ENCODE data around the gene HOXC13.

Gene HOXC13

DNA sequence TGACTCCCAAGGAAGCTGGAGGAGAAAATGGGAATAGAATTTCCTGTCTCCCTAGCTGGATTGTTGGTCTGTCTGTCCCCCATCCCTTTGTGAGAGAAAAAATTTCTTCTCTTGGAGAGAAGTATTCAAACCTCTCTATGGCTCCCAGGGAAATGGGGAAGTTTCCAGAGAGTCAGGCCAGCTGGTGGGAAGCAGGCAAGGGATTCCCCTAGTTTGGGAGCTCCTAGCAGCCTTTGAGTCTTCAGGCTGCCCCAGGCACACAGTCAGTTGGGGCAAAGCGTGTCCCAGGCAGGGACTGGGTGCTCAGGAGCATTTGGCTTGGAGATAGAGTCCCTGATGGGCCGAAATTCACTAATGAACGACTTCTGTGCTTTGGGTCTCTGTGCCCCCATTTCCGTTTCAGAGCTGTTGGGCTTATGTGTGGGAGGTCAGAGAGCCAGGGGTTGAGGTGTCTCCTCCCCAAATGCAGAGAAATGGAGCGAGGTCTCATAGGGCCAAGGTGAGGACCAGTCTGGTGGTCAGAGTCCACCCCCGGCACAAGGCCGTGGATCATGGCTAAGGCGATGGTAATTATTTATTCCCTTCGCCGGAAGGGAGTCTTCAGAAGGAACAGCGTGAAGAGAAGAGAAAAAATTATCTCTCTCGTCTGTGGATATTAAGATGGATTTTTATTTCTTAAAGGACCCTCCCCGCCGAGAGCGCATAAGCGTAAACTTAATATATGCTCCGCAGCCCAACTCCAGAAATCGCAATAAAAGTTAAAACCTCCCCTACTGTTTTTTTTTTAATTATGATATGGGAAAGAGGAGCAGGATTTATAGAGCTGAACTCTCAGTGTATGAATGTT is 54.8 kb downstream of the HOXC13 start:
- Histone ChIP-seq H3K36me3 (replicated peaks in 1 of 2; ENCODE audit: control insufficient read depth in 2 of 2, insufficient read depth in 2 of 2, low read length in 2 of 2) (no peaks in the 10 kb centered on the region), H3K79me1 (ENCODE audit: low read depth, low read length) (no peaks in the 10 kb centered on the region), H3K27ac (replicated peaks; ENCODE audit: low read length) (no peak overlapping the region), H2AK5ac (ENCODE audit: low read depth, low read length) (no peak overlapping the region), H3K14ac (ENCODE audit: low read length) (no peak overlapping the region), H4K8ac (ENCODE audit: low read depth, low read length) (no peak overlapping the region), H2AFZ (ENCODE audit: low read length) (no peak overlapping the region), H2BK120ac (ENCODE audit: low read depth, low read length) (no peak overlapping the region), H4K91ac (ENCODE audit: low read depth, low read length, poor library complexity) (no peak overlapping the region), H3K23ac (ENCODE audit: low read depth, low read length, poor library complexity) (no peak overlapping the region), H3K18ac (ENCODE audit: low read length) (no peak overlapping the region), H3K4me3 (ENCODE audit: low read length in 2 of 2) (peak overlapping the region in 1 of 2 donors; percentile 5), H3K27me3 (ENCODE audit: control insufficient read depth in 3 of 3, insufficient read depth in 3 of 3, low read depth in 1 of 3, low read length in 3 of 3) (peaks cover 78 to 100% (median 100%) of the 10 kb centered on the region in 3 experiments), H3K4me1 (ENCODE audit: control insufficient read depth in 2 of 2, insufficient read depth in 1 of 2, low read depth in 1 of 2, low read length in 2 of 2) (no peaks in the 10 kb centered on the region), H2BK12ac (ENCODE audit: low read length) (no peak overlapping the region), H3K4ac (ENCODE audit: low read length) (no peak overlapping the region), H2BK15ac (ENCODE audit: low read length) (no peak overlapping the region), H3K9me3 (replicated peaks in 1 of 2; ENCODE audit: control insufficient read depth in 2 of 2, insufficient read depth in 1 of 2, low read depth in 1 of 2, low read length in 2 of 2) (peaks cover 0 to 4% of the 10 kb centered on the region in 2 donors), H3K9ac (ENCODE audit: low read depth, low read length, poor library complexity) (no peak overlapping the region), H2BK5ac (ENCODE audit: low read length) (no peak overlapping the region), H3K4me2 (ENCODE audit: insufficient read depth, low read length, poor library complexity, severe bottlenecking) (no peak overlapping the region)
- no peak for DNase-seq (ENCODE audit: low spot score)
- no CpG with 5 or more reads among the region's 18 CpGs for WGBS, 2 donors (ENCODE audit: extremely low coverage in 2 of 2, insufficient read length in 2 of 2, insufficient replicate concordance in 1 of 2)

- Histone ChIP-seq H2BK120ac (ENCODE audit: low read depth, low read length) (no peak overlapping the region), H3K79me1 (ENCODE audit: low read depth, low read length) (no peaks in the 10 kb centered on the region), H4K8ac (ENCODE audit: low read depth, low read length) (no peak overlapping the region), H2AK5ac (ENCODE audit: low read depth, low read length) (no peak overlapping the region), H3K9me3 (replicated peaks in 1 of 2; ENCODE audit: control insufficient read depth in 2 of 2, insufficient read depth in 1 of 2, low read depth in 1 of 2, low read length in 2 of 2) (peaks cover 0 to 4% of the 10 kb centered on the region in 2 donors), H3K27me3 (ENCODE audit: control insufficient read depth in 3 of 3, insufficient read depth in 3 of 3, low read depth in 1 of 3, low read length in 3 of 3) (peaks cover 81 to 100% (median 100%) of the 10 kb centered on the region in 3 experiments), H3K14ac (ENCODE audit: low read length) (no peak overlapping the region), H4K91ac (ENCODE audit: low read depth, low read length, poor library complexity) (no peak overlapping the region), H3K4ac (ENCODE audit: low read length) (no peak overlapping the region), H2BK15ac (ENCODE audit: low read length) (no peak overlapping the region), H2AFZ (ENCODE audit: low read length) (peak overlapping the region; percentile 68), H2BK5ac (ENCODE audit: low read length) (no peak overlapping the region), H3K23ac (ENCODE audit: low read depth, low read length, poor library complexity) (peak overlapping the region; percentile 90), H3K18ac (ENCODE audit: low read length) (peak overlapping the region; percentile 29), H2BK12ac (ENCODE audit: low read length) (no peak overlapping the region), H3K27ac (replicated peaks; ENCODE audit: low read length) (no peak overlapping the region), H3K4me2 (ENCODE audit: insufficient read depth, low read length, poor library complexity, severe bottlenecking) (no peak overlapping the region), H3K4me3 (ENCODE audit: low read length in 2 of 2) (no peak overlapping the region), H3K4me1 (ENCODE audit: control insufficient read depth in 2 of 2, insufficient read depth in 1 of 2, low read depth in 1 of 2, low read length in 2 of 2) (no peaks in the 10 kb centered on the region), H3K9ac (ENCODE audit: low read depth, low read length, poor library complexity) (no peak overlapping the region), H3K36me3 (replicated peaks in 1 of 2; ENCODE audit: control insufficient read depth in 2 of 2, insufficient read depth in 2 of 2, low read length in 2 of 2) (no peaks in the 10 kb centered on the region)
- DNase-seq (ENCODE audit: low spot score), result no peak
- WGBS, 2 donors (ENCODE audit: extremely low coverage in 2 of 2, insufficient read length in 2 of 2, insufficient replicate concordance in 1 of 2), result no CpG with 5 or more reads among the region's 19 CpGs
Observed at GRCh38 chr12:53994009-53994263, 55.3 kb downstream of the HOXC13 start.

DNA sequence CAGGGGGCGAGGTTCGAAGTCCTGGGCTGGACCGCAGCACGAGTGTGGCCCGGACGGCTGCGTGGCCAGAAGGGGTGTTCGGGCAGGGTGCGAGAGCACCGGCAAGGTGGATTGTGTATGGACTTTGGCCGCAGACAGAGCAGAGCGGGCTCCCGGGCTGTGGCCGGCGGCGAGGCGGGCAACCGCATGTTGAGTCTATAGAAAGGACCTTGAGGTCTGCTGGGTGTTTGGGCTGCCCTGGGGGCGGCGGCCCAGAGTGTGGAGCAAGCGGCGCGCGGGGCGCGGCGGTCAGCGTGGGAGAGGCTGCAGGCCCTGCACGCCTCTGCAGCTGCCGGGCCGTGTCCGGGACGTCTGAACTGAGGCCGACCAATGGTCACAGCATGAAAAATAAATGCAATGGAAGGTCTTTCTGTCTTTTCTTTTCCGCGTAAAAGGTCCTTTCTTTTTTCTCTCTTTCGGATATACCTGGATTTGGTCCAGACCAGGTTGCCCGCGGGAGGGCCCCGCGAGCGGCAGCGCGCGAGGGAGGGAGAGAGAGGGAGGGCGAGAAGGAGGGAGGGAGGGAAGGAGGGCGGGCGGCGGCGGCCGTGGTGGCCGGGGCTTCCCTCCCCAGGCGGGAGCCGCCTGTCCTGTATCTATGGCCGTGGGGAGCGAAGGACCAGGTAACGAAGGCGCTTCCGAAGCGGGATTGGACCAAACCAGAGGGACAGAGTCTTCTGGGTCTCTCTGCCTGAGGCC is 55.8 kb downstream of the HOXC13 start:
- WGBS, 2 donors (ENCODE audit: extremely low coverage in 2 of 2, insufficient read length in 2 of 2, insufficient replicate concordance in 1 of 2), result no CpG with 5 or more reads among the region's 60 CpGs

GRCh38 chr12:53995002-53995377 is 56.4 kb downstream of the HOXC13 start:
- H2AK5ac ChIP-seq (ENCODE audit: low read depth, low read length), result no peak overlapping the region
- no peak overlapping the region for H3K4ac ChIP-seq (ENCODE audit: low read length)
- H3K36me3 ChIP-seq (replicated peaks in 1 of 2; ENCODE audit: control insufficient read depth in 2 of 2, insufficient read depth in 2 of 2, low read length in 2 of 2), result no peaks in the 10 kb centered on the region
- no peak overlapping the region for H3K9ac ChIP-seq (ENCODE audit: low read depth, low read length, poor library complexity)
- H2BK5ac ChIP-seq (ENCODE audit: low read length), result no peak overlapping the region
- H3K23ac ChIP-seq (ENCODE audit: low read depth, low read length, poor library complexity), result peak overlapping the region; percentile 82
- no peak overlapping the region for H3K4me3 ChIP-seq (ENCODE audit: low read length in 2 of 2)
- peaks cover 0 to 4% of the 10 kb centered on the region in 2 donors for H3K9me3 ChIP-seq (replicated peaks in 1 of 2; ENCODE audit: control insufficient read depth in 2 of 2, insufficient read depth in 1 of 2, low read depth in 1 of 2, low read length in 2 of 2)
- H3K4me1 ChIP-seq (ENCODE audit: control insufficient read depth in 2 of 2, insufficient read depth in 1 of 2, low read depth in 1 of 2, low read length in 2 of 2), result no peaks in the 10 kb centered on the region
- no peak for DNase-seq (ENCODE audit: low spot score)
- H3K4me2 ChIP-seq (ENCODE audit: insufficient read depth, low read length, poor library complexity, severe bottlenecking), result no peak overlapping the region
- no peaks in the 10 kb centered on the region for H3K79me1 ChIP-seq (ENCODE audit: low read depth, low read length)
- no peak overlapping the region for H3K27ac ChIP-seq (replicated peaks; ENCODE audit: low read length)
- H3K27me3 ChIP-seq (ENCODE audit: control insufficient read depth in 3 of 3, insufficient read depth in 3 of 3, low read depth in 1 of 3, low read length in 3 of 3), result peaks cover 84 to 100% (median 100%) of the 10 kb centered on the region in 3 experiments
- no peak overlapping the region for H2BK12ac ChIP-seq (ENCODE audit: low read length)
- no peak overlapping the region for H4K8ac ChIP-seq (ENCODE audit: low read depth, low read length)
- no peak overlapping the region for H2BK15ac ChIP-seq (ENCODE audit: low read length)
- H4K91ac ChIP-seq (ENCODE audit: low read depth, low read length, poor library complexity), result no peak overlapping the region
- no peak overlapping the region for H3K18ac ChIP-seq (ENCODE audit: low read length)
- H2AFZ ChIP-seq (ENCODE audit: low read length), result peak overlapping the region; percentile 90
- no CpG with 5 or more reads among the region's 17 CpGs for WGBS, 2 donors (ENCODE audit: extremely low coverage in 2 of 2, insufficient read length in 2 of 2, insufficient replicate concordance in 1 of 2)
- no peak overlapping the region for H2BK120ac ChIP-seq (ENCODE audit: low read depth, low read length)
- no peak overlapping the region for H3K14ac ChIP-seq (ENCODE audit: low read length)

More for the DNA sequence above, 55.8 kb downstream of the HOXC13 start:
- Histone ChIP-seq H3K14ac (ENCODE audit: low read length) (no peak overlapping the region), H4K8ac (ENCODE audit: low read depth, low read length) (no peak overlapping the region), H3K4ac (ENCODE audit: low read length) (no peak overlapping the region), H2BK5ac (ENCODE audit: low read length) (no peak overlapping the region), H2BK15ac (ENCODE audit: low read length) (no peak overlapping the region), H2AK5ac (ENCODE audit: low read depth, low read length) (no peak overlapping the region), H4K91ac (ENCODE audit: low read depth, low read length, poor library complexity) (no peak overlapping the region), H3K4me3 (ENCODE audit: low read length in 2 of 2) (no peak overlapping the region), H3K4me2 (ENCODE audit: insufficient read depth, low read length, poor library complexity, severe bottlenecking) (no peak overlapping the region), H3K36me3 (replicated peaks in 1 of 2; ENCODE audit: control insufficient read depth in 2 of 2, insufficient read depth in 2 of 2, low read length in 2 of 2) (no peaks in the 10 kb centered on the region), H2BK12ac (ENCODE audit: low read length) (no peak overlapping the region), H3K27ac (replicated peaks; ENCODE audit: low read length) (no peak overlapping the region), H3K27me3 (ENCODE audit: control insufficient read depth in 3 of 3, insufficient read depth in 3 of 3, low read depth in 1 of 3, low read length in 3 of 3) (peaks cover 82 to 100% (median 100%) of the 10 kb centered on the region in 3 experiments), H3K23ac (ENCODE audit: low read depth, low read length, poor library complexity) (peak overlapping the region; percentile 90), H3K9me3 (replicated peaks in 1 of 2; ENCODE audit: control insufficient read depth in 2 of 2, insufficient read depth in 1 of 2, low read depth in 1 of 2, low read length in 2 of 2) (peaks cover 0 to 4% of the 10 kb centered on the region in 2 donors), H3K18ac (ENCODE audit: low read length) (peak overlapping the region; percentile 29), H2AFZ (ENCODE audit: low read length) (peak overlapping the region; percentile 90), H3K9ac (ENCODE audit: low read depth, low read length, poor library complexity) (no peak overlapping the region), H3K4me1 (ENCODE audit: control insufficient read depth in 2 of 2, insufficient read depth in 1 of 2, low read depth in 1 of 2, low read length in 2 of 2) (no peaks in the 10 kb centered on the region), H2BK120ac (ENCODE audit: low read depth, low read length) (no peak overlapping the region), H3K79me1 (ENCODE audit: low read depth, low read length) (no peaks in the 10 kb centered on the region)
- DNase-seq (ENCODE audit: low spot score), result no peak
